OCI-LY7 (cell line): ENCODE measurements around the gene CIDEA.

Experiments used
- CTCF ChIP-seq: fragments of 200-600 bp; sonication (generic); conservative IDR thresholded peaks from 2 replicates; pipeline ENCODE4 v1.5.1; 2014; ENCODE audit warnings: mild to moderate bottlenecking, antibody characterized with exemption, low read length, moderate library complexity, mixed read lengths
- EZH2phosphoT487 ChIP-seq: fragments of 200-600 bp; sonication (generic); IDR thresholded peaks from 2 replicates; pipeline ENCODE4 v1.6.1; 2018; ENCODE audit warnings: low read depth, borderline replicate concordance, mild to moderate bottlenecking, mixed run types, antibody characterized with exemption, low read length, moderate library complexity, mixed read lengths

DNA sequence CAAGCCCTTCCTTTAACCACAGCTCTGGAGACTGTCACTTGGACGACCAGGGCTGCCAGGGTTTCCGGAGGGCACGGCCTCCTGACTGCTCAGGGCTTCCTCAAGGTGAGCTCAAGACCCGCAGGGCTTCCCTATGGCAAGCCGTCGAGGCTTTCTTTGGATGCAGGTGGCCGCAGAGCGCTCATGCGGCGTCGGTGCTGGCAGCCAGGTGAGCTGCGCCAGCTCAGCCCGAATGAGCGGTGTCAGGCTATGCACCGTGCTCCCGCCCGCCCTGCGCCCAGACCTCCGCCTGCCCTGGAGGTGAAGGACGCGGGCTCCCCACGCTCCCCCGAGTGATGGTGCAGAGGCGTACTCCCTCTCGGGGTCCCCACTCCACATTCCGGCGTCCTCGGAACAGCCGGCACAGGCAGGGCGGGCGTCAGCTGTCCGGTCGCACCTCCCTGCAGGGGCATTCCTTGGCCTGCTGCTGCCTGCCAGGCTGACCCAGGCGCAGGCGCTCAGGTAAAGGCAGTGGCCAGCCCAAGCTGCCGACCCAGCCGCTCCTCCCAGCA lies 33.0 kb downstream of the CIDEA start:
- TF ChIP-seq CTCF (no peak), EZH2phosphoT487 (no peak)
